Ramos (cell line): ENCODE data around the gene SLC35G6.
"Not testable (repeated sequence)": the region's sequence is repeated elsewhere in the genome, so short reads cannot be mapped to it uniquely, and the experiment has no call there.

Experiments used
- in situ Hi-C: fragments of 300-500 bp; cut with MboI; formaldehyde crosslinking; loops from one replicate; pipeline ENCODE4 v1.14.3; 2022; ENCODE audit warnings: low sequenced_read_pairs; ENCODE audit not compliant: unreplicated experiment

SLC35G6 gene

GRCh38 chr17:7477392-7478275, 3.6 kb upstream of the SLC35G6 start:
- in situ Hi-C loops = no loop called here

- in situ Hi-C loops = no loop called here
These were observed 2.7 kb upstream of the SLC35G6 start for GRCh38 chr17:7478276-7479212.

GRCh38 chr17:7479213-7480088, 1.8 kb upstream of the SLC35G6 start, which contains the start of gene ZBTB4:
Gene ZBTB4, minus strand, starts transcription at chr17:7479631. Its CDS starts 12,830 bp downstream, at chr17:7466801.
- in situ Hi-C loops = no loop called here

GRCh38 chr17:7480089-7480384, 1.2 kb upstream of the SLC35G6 start:
- in situ Hi-C loops = no loop called here

- in situ Hi-C loops = not testable (repeated sequence)
These were observed 846 bp downstream of the SLC35G6 start for GRCh38 chr17:7481842-7482741.

- in situ Hi-C loops = not testable (repeated sequence)
These were observed 1.5 kb downstream of the SLC35G6 start for GRCh38 chr17:7482742-7483088.

- in situ Hi-C loops = no loop called here
These were observed 2.2 kb downstream of the SLC35G6 start for GRCh38 chr17:7483255-7484066.

- in situ Hi-C loops = no loop called here
These were observed 3.0 kb downstream of the SLC35G6 start, which contains the start of gene POLR2A for GRCh38 chr17:7484067-7484918. Gene POLR2A, plus strand, starts transcription at chr17:7484366.

- in situ Hi-C loops = no loop called here
These were observed 3.7 kb downstream of the SLC35G6 start for GRCh38 chr17:7484919-7485377.

GRCh38 chr17:7486181-7486580, 4.9 kb downstream of the SLC35G6 start:
- in situ Hi-C loops = no loop called here

- in situ Hi-C loops = no loop called here
These were observed 8.9 kb downstream of the SLC35G6 start for GRCh38 chr17:7490144-7490543.

GRCh38 chr17:7491583-7491982, 10.3 kb downstream of the SLC35G6 start:
- in situ Hi-C loops = no loop called here

GRCh38 chr17:7493941-7494340, 12.7 kb downstream of the SLC35G6 start:
- in situ Hi-C loops = no loop called here

GRCh38 chr17:7495906-7496434, 14.7 kb downstream of the SLC35G6 start:
- in situ Hi-C loops = no loop called here

- in situ Hi-C loops = no loop called here
These were observed 15.4 kb downstream of the SLC35G6 start for GRCh38 chr17:7496470-7497183.

- in situ Hi-C loops = no loop called here
These were observed 16.0 kb downstream of the SLC35G6 start for GRCh38 chr17:7497228-7497627.
